Body of pancreas (tissue), 4 donors: ENCODE measurements around the gene MYADM. TPM values are rescaled to one million over a fixed set of nuclear protein-coding genes. Genes with fewer than 3 reads are reported as not detected.

ENCODE experiments used
- ATAC-seq: fragments of 150-250 bp; one replicate; pipeline ENCODE4 v1.9.1; 2016
- DNase-seq, 4 donors: peaks; one replicate each; pipeline ENCODE4 v3.0.0-alpha.2; 2019
- H3K27ac ChIP-seq, 4 donors: fragments of 200-600 bp; sonication (generic); 1 replicate in 3 of 4; 2 replicates in 1 of 4; pipeline versions ENCODE4 v1.5.1 to v1.6.1; 2016 to 2019; ENCODE audit warnings: mild to moderate bottlenecking in 1 of 4, mixed read lengths in 1 of 4, moderate library complexity in 1 of 4
- H3K27me3 ChIP-seq, 2 donors: fragments of 200-600 bp; sonication (generic); one replicate each; pipeline ENCODE4 v1.6.0; 2016; ENCODE audit warnings: mild to moderate bottlenecking in 1 of 2
- H3K36me3 ChIP-seq, 2 donors: fragments of 200-600 bp; sonication (generic); replicated peaks in 1 of 2; 2 replicates each; pipeline ENCODE4 v1.5.1; 2016; ENCODE audit warnings: low read depth in 2 of 2; ENCODE audit not compliant: insufficient read depth in 1 of 2
- H3K4me1 ChIP-seq: fragments of 200-600 bp; sonication (generic); one replicate; pipeline ENCODE4 v1.6.0; 2016
- H3K4me3 ChIP-seq, 2 donors: fragments of 200-600 bp; sonication (generic); 1 replicate in 1 of 2; 2 replicates in 1 of 2; pipeline ENCODE4 v1.5.1; 2016 to 2019
- H3K9me3 ChIP-seq, 3 donors: fragments of 200-600 bp; sonication (generic); 1 replicate in 2 of 3; 2 replicates in 1 of 3; pipeline ENCODE4 v1.5.1; 2016
- CTCF ChIP-seq, 7 experiments: fragments of 450-650 bp in 4 of 7; fragments of 200-600 bp in 3 of 7; sonication (generic) in 3 of 7; IDR thresholded peaks; one replicate each; pipeline ENCODE4 v1.5.1; 2016 to 2019; ENCODE audit warnings: antibody characterized with exemption in 7 of 7
- POLR2A ChIP-seq, 3 donors: fragments of 450-650 bp; IDR thresholded peaks; one replicate each; pipeline ENCODE4 v1.6.1; 2016; ENCODE audit warnings: antibody characterized with exemption in 3 of 3, mild to moderate bottlenecking in 2 of 3
- WGBS, 2 donors: methylation state at CpG; one replicate each; pipeline ENCODE4 v1.1.5; 2017; 5-methylcytosine and 5-hydroxymethylcytosine counted together
- intact Hi-C: fragments of 100-400 bp; cut with DNase I; formaldehyde crosslinking; loops from one replicate; pipeline ENCODE4 v1.15.1; 2023
- total RNA-seq, 2 donors: library from RNA; depleted of rRNA; stranded (reverse); fragments of >200 nt; gene quantifications; one replicate each; pipeline ENCODE4 v1.1.0, GENCODE V29; 2016

The MYADM gene
- total RNA-seq, 2 donors from 2014 or later, result 12.2 to 30.0 TPM

- Histone ChIP-seq H3K4me1 (peaks cover 21% of the 10 kb centered on the region), H3K27me3 (peaks cover 0 to 28% of the 10 kb centered on the region in 2 donors), H3K36me3 (no peaks in the 10 kb centered on the region), H3K4me3 (no peak overlapping the region), H3K27ac (no peak overlapping the region), H3K9me3 (no peaks in the 10 kb centered on the region)
- DNase-seq, result no peak
- intact Hi-C loops, result no loop called here
- 25 to 30% methylated on average over 12 of the region's 12 CpGs for WGBS, 2 donors
- ATAC-seq, result no peak
- TF ChIP-seq CTCF (IDR thresholded peaks at IDR 0.05) (no peak), POLR2A (IDR thresholded peaks at IDR 0.05) (no peak)
Observed at GRCh38 chr19:53884256-53884655, 16.6 kb downstream of the MYADM start.

GRCh38 chr19:53885036-53885435, 17.4 kb downstream of the MYADM start:
- TF ChIP-seq CTCF (IDR thresholded peaks at IDR 0.05) (no peak), POLR2A (IDR thresholded peaks at IDR 0.05) (no peak)
- Histone ChIP-seq H3K27me3 (peaks cover 0 to 28% of the 10 kb centered on the region in 2 donors), H3K27ac (no peak overlapping the region), H3K4me1 (peaks cover 20% of the 10 kb centered on the region), H3K36me3 (no peaks in the 10 kb centered on the region), H3K4me3 (no peak overlapping the region), H3K9me3 (no peaks in the 10 kb centered on the region)
- WGBS, 2 donors, result 76 to 84% methylated on average over 10 of the region's 10 CpGs
- DNase-seq, result no peak
- ATAC-seq, result no peak
- intact Hi-C loops, result no loop called here

- WGBS, 2 donors, result 59 to 73% methylated on average over 22 to 23 of the region's 23 CpGs
- no peak for ATAC-seq
- Histone ChIP-seq H3K4me1 (peaks cover 6% of the 10 kb centered on the region), H3K9me3 (no peaks in the 10 kb centered on the region), H3K27me3 (no peaks in the 10 kb centered on the region), H3K27ac (no peak overlapping the region), H3K4me3 (no peak overlapping the region), H3K36me3 (no peaks in the 10 kb centered on the region)
- TF ChIP-seq POLR2A (IDR thresholded peaks at IDR 0.05) (no peak), CTCF (IDR thresholded peaks at IDR 0.05) (no peak)
- DNase-seq, result no peak
- intact Hi-C loops, result no loop called here
Observed at GRCh38 chr19:53892301-53892980, 24.8 kb downstream of the MYADM start.

- Histone ChIP-seq H3K27me3 (no peaks in the 10 kb centered on the region), H3K4me1 (peaks cover 6% of the 10 kb centered on the region), H3K36me3 (no peaks in the 10 kb centered on the region), H3K4me3 (no peak overlapping the region), H3K9me3 (no peaks in the 10 kb centered on the region), H3K27ac (no peak overlapping the region)
- ATAC-seq (no peak), DNase-seq (no peak)
- intact Hi-C loops, result no loop called here
- no peak for TF ChIP-seq POLR2A (IDR thresholded peaks at IDR 0.05)
- TF ChIP-seq CTCF (IDR thresholded peaks at IDR 0.05), result no peak
- 40 to 43% methylated on average over 8 of the region's 8 CpGs for WGBS, 2 donors
Observed at GRCh38 chr19:53892981-53893325, 25.3 kb downstream of the MYADM start.

- Histone ChIP-seq H3K9me3 (no peaks in the 10 kb centered on the region), H3K36me3 (no peaks in the 10 kb centered on the region), H3K4me1 (peaks cover 4% of the 10 kb centered on the region), H3K27me3 (no peaks in the 10 kb centered on the region), H3K27ac (no peak overlapping the region), H3K4me3 (no peak overlapping the region)
- ATAC-seq, result no peak
- no peak for DNase-seq
- WGBS, 2 donors, result 64 to 65% methylated on average over 8 to 9 of the region's 9 CpGs
- no peak for TF ChIP-seq CTCF (IDR thresholded peaks at IDR 0.05)
- no peak for TF ChIP-seq POLR2A (IDR thresholded peaks at IDR 0.05)
- intact Hi-C loops, result no loop called here
Observed at GRCh38 chr19:53894707-53895106, 27.0 kb downstream of the MYADM start.
